ENCODE measurements around the gene ZNF860.
"Not testable (repeated sequence)": the region's sequence is repeated elsewhere in the genome, so short reads cannot be mapped to it uniquely, and the experiment has no call there.

ZNF860 gene

GRCh38 chr3:31996195-31996594 is 14.6 kb downstream of the ZNF860 start:
- no peak for DNase-seq (ENCODE audit: low read depth in 2 of 3, low spot score in 1 of 3)

- DNase-seq (ENCODE audit: low read depth in 2 of 3, low spot score in 1 of 3) = no peak
These were observed 15.9 kb downstream of the ZNF860 start for GRCh38 chr3:31997500-31997899.

GRCh38 chr3:31999907-32000439 is 18.4 kb downstream of the ZNF860 start:
- no peak for DNase-seq (ENCODE audit: low read depth in 2 of 3, low spot score in 1 of 3)

GRCh38 chr3:32000877-32001276 is 19.3 kb downstream of the ZNF860 start:
- no peak for DNase-seq (ENCODE audit: low read depth in 2 of 3, low spot score in 1 of 3)

GRCh38 chr3:32002561-32003368 is 21.2 kb downstream of the ZNF860 start:
- no peak for DNase-seq (ENCODE audit: low read depth in 2 of 3, low spot score in 1 of 3)

GRCh38 chr3:32003380-32003779 is 21.8 kb downstream of the ZNF860 start:
- no peak for DNase-seq (ENCODE audit: low read depth in 2 of 3, low spot score in 1 of 3)

GRCh38 chr3:32004113-32004765 is 22.7 kb downstream of the ZNF860 start:
- no peak for DNase-seq (ENCODE audit: low read depth in 2 of 3, low spot score in 1 of 3)

- DNase-seq (ENCODE audit: low read depth in 2 of 3, low spot score in 1 of 3) = no peak
These were observed 27.6 kb downstream of the ZNF860 start for GRCh38 chr3:32009101-32009500.

GRCh38 chr3:32009957-32010356 is 28.4 kb downstream of the ZNF860 start:
- no peak for DNase-seq (ENCODE audit: low read depth in 2 of 3, low spot score in 1 of 3)

- peak in 1 of 3 donors; percentile 1 for DNase-seq (ENCODE audit: low read depth in 2 of 3, low spot score in 1 of 3)
These were observed 29.1 kb downstream of the ZNF860 start for GRCh38 chr3:32010699-32011098.

GRCh38 chr3:32015638-32016037 is 34.1 kb downstream of the ZNF860 start:
- not testable (repeated sequence) for DNase-seq (ENCODE audit: low read depth in 2 of 3, low spot score in 1 of 3)

GRCh38 chr3:32017286-32017685 is 35.7 kb downstream of the ZNF860 start:
- no peak for DNase-seq (ENCODE audit: low read depth in 2 of 3, low spot score in 1 of 3)

- no peak for DNase-seq (ENCODE audit: low read depth in 2 of 3, low spot score in 1 of 3)
These were observed 37.4 kb downstream of the ZNF860 start for GRCh38 chr3:32018757-32019564.

- no peak for DNase-seq (ENCODE audit: low read depth in 2 of 3, low spot score in 1 of 3)
These were observed 39.6 kb downstream of the ZNF860 start for GRCh38 chr3:32021155-32021554.

GRCh38 chr3:32021748-32022147 is 40.2 kb downstream of the ZNF860 start:
- no peak for DNase-seq (ENCODE audit: low read depth in 2 of 3, low spot score in 1 of 3)

- no peak for DNase-seq (ENCODE audit: low read depth in 2 of 3, low spot score in 1 of 3)
These were observed 41.4 kb downstream of the ZNF860 start for GRCh38 chr3:32022947-32023346.

GRCh38 chr3:32026593-32026992 is 45.0 kb downstream of the ZNF860 start:
- DNase-seq (ENCODE audit: low read depth in 2 of 3, low spot score in 1 of 3) = no peak

GRCh38 chr3:32037932-32038267 is 56.4 kb downstream of the ZNF860 start:
- DNase-seq (ENCODE audit: low read depth in 2 of 3, low spot score in 1 of 3) = no peak

GRCh38 chr3:32041316-32041715 is 59.8 kb downstream of the ZNF860 start:
- DNase-seq (ENCODE audit: low read depth in 2 of 3, low spot score in 1 of 3) = no peak

Data from stimulated activated CD4-positive, alpha-beta T cell treated with anti-CD3 and anti-CD28 coated beads, Interleukin-12 subunit alpha, Interleukin-12 subunit beta, amount 100 ng/mL, for 48 hours (primary cell).